Upper lobe of left lung (tissue), 6 donors: ENCODE measurements around the gene POLR2B. TPM values are rescaled to one million over a fixed set of nuclear protein-coding genes. Genes with fewer than 3 reads are reported as not detected.

Experiments used
- ATAC-seq, 2 donors: fragments of 200-7000 bp; cut with Tn5 transposase; one replicate each; pipeline ENCODE4 v1.9.1; 2022; ENCODE audit warnings: mild to moderate bottlenecking in 2 of 2, moderate library complexity in 2 of 2; ENCODE audit not compliant: low FRiP score in 2 of 2
- DNase-seq, 2 donors: peaks; one replicate each; pipeline ENCODE4 v3.0.0-alpha.2; 2019 to 2020
- H3K27ac ChIP-seq, 4 donors: fragments of 200-600 bp; sonication (generic); one replicate each; pipeline ENCODE4 v1.5.1; 2016 to 2019
- H3K27me3 ChIP-seq, 4 donors: fragments of 200-600 bp; sonication (generic); one replicate each; pipeline ENCODE4 v1.5.1; 2017 to 2019
- H3K36me3 ChIP-seq, 4 donors: fragments of 200-600 bp; sonication (generic); one replicate each; pipeline ENCODE4 v1.5.1; 2016 to 2019
- H3K4me1 ChIP-seq, 4 donors: fragments of 200-600 bp; sonication (generic); one replicate each; pipeline ENCODE4 v1.5.1; 2018 to 2019
- H3K4me3 ChIP-seq, 4 donors: fragments of 200-600 bp; sonication (generic); one replicate each; pipeline ENCODE4 v1.5.1; 2017 to 2019; ENCODE audit warnings: mild to moderate bottlenecking in 2 of 4, moderate library complexity in 1 of 4
- H3K9me3 ChIP-seq, 4 donors: fragments of 200-600 bp; sonication (generic); one replicate each; pipeline ENCODE4 v1.5.1; 2018 to 2019
- EP300 ChIP-seq, 4 donors: sonication (generic); formaldehyde crosslinking; IDR thresholded peaks; one replicate each; pipeline ENCODE4 v1.5.1; 2017; ENCODE audit warnings: antibody characterized with exemption in 4 of 4, control low read depth in 2 of 4
- POLR2A ChIP-seq, 4 donors: fragments of 450-650 bp; IDR thresholded peaks; one replicate each; pipeline ENCODE4 v1.5.1; 2016 to 2017; ENCODE audit warnings: antibody characterized with exemption in 4 of 4, mild to moderate bottlenecking in 2 of 4
- POLR2AphosphoS5 ChIP-seq, 2 donors: sonication (generic); formaldehyde crosslinking; IDR thresholded peaks; one replicate each; pipeline ENCODE4 v1.5.1; 2017; ENCODE audit warnings: antibody characterized with exemption in 2 of 2
- WGBS, 2 donors: methylation state at CpG; one replicate each; pipeline ENCODE4 v1.1.5; 2017 to 2018; 5-methylcytosine and 5-hydroxymethylcytosine counted together
- total RNA-seq, 6 donors: library from RNA; depleted of rRNA in 4 of 6; stranded (reverse); fragments of >200 nt in 4 of 6; gene quantifications; one replicate each; pipeline versions ENCODE4 v1.1.0 to v1.2.1, GENCODE V29; 2016 to 2021
- TF ChIP-seq, protein P1 (sequence below), 6 experiments: fragments of 450-650 bp in 4 of 6; fragments of 200-600 bp in 2 of 6; sonication (generic) in 2 of 6; IDR thresholded peaks; one replicate each; pipeline ENCODE4 v1.5.1; 2016 to 2019; ENCODE audit warnings: antibody characterized with exemption in 6 of 6
- donor health status: DM: no; HTN: no; CAD: no; lungs with moderate emphysema.
- donor health status: DM: no; HTN: yes; CAD: no; lungs with severe emphysema.

Gene POLR2B
- total RNA-seq, 6 donors from 2014 or later = 50.7 to 138 (median 69.4) TPM

GRCh38 chr4:57064811-57065711 lies 86.4 kb downstream of the POLR2B start:
- Histone ChIP-seq H3K27me3 (no peaks in the 10 kb centered on the region), H3K9me3 (no peaks in the 10 kb centered on the region), H3K36me3 (no peaks in the 10 kb centered on the region), H3K4me1 (peaks cover 4 to 12% (median 7%) of the 10 kb centered on the region in 4 donors), H3K27ac (peak overlapping the region in 3 of 4 donors; percentile 13 to 40 (median 29)), H3K4me3 (no peak overlapping the region)
- TF ChIP-seq EP300 (IDR thresholded peaks at IDR 0.05) (no peak), POLR2AphosphoS5 (IDR thresholded peaks at IDR 0.05) (no peak), POLR2A (IDR thresholded peaks at IDR 0.05) (no peak)
- TF ChIP-seq, protein P1, sequence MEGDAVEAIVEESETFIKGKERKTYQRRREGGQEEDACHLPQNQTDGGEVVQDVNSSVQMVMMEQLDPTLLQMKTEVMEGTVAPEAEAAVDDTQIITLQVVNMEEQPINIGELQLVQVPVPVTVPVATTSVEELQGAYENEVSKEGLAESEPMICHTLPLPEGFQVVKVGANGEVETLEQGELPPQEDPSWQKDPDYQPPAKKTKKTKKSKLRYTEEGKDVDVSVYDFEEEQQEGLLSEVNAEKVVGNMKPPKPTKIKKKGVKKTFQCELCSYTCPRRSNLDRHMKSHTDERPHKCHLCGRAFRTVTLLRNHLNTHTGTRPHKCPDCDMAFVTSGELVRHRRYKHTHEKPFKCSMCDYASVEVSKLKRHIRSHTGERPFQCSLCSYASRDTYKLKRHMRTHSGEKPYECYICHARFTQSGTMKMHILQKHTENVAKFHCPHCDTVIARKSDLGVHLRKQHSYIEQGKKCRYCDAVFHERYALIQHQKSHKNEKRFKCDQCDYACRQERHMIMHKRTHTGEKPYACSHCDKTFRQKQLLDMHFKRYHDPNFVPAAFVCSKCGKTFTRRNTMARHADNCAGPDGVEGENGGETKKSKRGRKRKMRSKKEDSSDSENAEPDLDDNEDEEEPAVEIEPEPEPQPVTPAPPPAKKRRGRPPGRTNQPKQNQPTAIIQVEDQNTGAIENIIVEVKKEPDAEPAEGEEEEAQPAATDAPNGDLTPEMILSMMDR (IDR thresholded peaks at IDR 0.05) = no peak
- 62 to 81% methylated on average over 20 of the region's 20 CpGs for WGBS, 2 donors
- ATAC-seq (peak; percentile 23 to 88), DNase-seq (peak in 1 of 2 donors; percentile 66)

GRCh38 chr4:57065730-57066482 lies 87.2 kb downstream of the POLR2B start:
- TF ChIP-seq, protein P1 (IDR thresholded peaks at IDR 0.05) = no peak
- TF ChIP-seq POLR2AphosphoS5 (IDR thresholded peaks at IDR 0.05) (no peak), EP300 (IDR thresholded peaks at IDR 0.05) (no peak), POLR2A (IDR thresholded peaks at IDR 0.05) (no peak)
- 81 to 89% methylated on average over 5 of the region's 5 CpGs for WGBS, 2 donors
- ATAC-seq = no peak

GRCh38 chr4:57068237-57068981 lies 89.7 kb downstream of the POLR2B start:
- TF ChIP-seq, protein P1 (IDR thresholded peaks at IDR 0.05) = no peak
- TF ChIP-seq POLR2A (IDR thresholded peaks at IDR 0.05) = no peak
- no peak for TF ChIP-seq EP300 (IDR thresholded peaks at IDR 0.05)
- no peak for TF ChIP-seq POLR2AphosphoS5 (IDR thresholded peaks at IDR 0.05)
- Histone ChIP-seq H3K27ac (no peak overlapping the region), H3K4me3 (no peak overlapping the region), H3K9me3 (no peaks in the 10 kb centered on the region), H3K4me1 (peaks cover 5 to 19% (median 8%) of the 10 kb centered on the region in 4 donors), H3K36me3 (no peaks in the 10 kb centered on the region), H3K27me3 (no peaks in the 10 kb centered on the region)
- DNase-seq (no peak), ATAC-seq (no peak)
- 62 to 65% methylated on average over 8 of the region's 8 CpGs for WGBS, 2 donors

More at GRCh38 chr4:57065730-57066482, 87.2 kb downstream of the POLR2B start:
- H3K4me3 ChIP-seq = no peak overlapping the region
- no peaks in the 10 kb centered on the region for H3K27me3 ChIP-seq
- H3K4me1 ChIP-seq = peaks cover 5 to 14% (median 6%) of the 10 kb centered on the region in 4 donors
- no peaks in the 10 kb centered on the region for H3K9me3 ChIP-seq
- H3K36me3 ChIP-seq = no peaks in the 10 kb centered on the region
- peak overlapping the region; percentile 9 to 40 (median 21) for H3K27ac ChIP-seq
- DNase-seq = no peak

- TF ChIP-seq EP300 (IDR thresholded peaks at IDR 0.05) = no peak
- TF ChIP-seq POLR2AphosphoS5 (IDR thresholded peaks at IDR 0.05) = no peak
- TF ChIP-seq, protein P1 (IDR thresholded peaks at IDR 0.05) = no peak
- no peak for TF ChIP-seq POLR2A (IDR thresholded peaks at IDR 0.05)
- Histone ChIP-seq H3K27ac (no peak overlapping the region), H3K4me3 (no peak overlapping the region), H3K4me1 (peaks cover 0 to 17% (median 8%) of the 10 kb centered on the region in 4 donors), H3K36me3 (no peaks in the 10 kb centered on the region), H3K27me3 (no peaks in the 10 kb centered on the region), H3K9me3 (no peaks in the 10 kb centered on the region)
- DNase-seq = no peak
- no peak for ATAC-seq
- WGBS, 2 donors = 88 to 95% methylated on average over 2 of the region's 2 CpGs
These were observed 91.8 kb downstream of the POLR2B start for GRCh38 chr4:57070461-57070860.
